ENCODE results near the gene PNKD. TPM values are rescaled to one million over a fixed set of nuclear protein-coding genes. Genes with fewer than 3 reads are reported as not detected.

Gene PNKD
- total RNA-seq, 1 experiment from 2014 or later: 25.5 TPM

DNA sequence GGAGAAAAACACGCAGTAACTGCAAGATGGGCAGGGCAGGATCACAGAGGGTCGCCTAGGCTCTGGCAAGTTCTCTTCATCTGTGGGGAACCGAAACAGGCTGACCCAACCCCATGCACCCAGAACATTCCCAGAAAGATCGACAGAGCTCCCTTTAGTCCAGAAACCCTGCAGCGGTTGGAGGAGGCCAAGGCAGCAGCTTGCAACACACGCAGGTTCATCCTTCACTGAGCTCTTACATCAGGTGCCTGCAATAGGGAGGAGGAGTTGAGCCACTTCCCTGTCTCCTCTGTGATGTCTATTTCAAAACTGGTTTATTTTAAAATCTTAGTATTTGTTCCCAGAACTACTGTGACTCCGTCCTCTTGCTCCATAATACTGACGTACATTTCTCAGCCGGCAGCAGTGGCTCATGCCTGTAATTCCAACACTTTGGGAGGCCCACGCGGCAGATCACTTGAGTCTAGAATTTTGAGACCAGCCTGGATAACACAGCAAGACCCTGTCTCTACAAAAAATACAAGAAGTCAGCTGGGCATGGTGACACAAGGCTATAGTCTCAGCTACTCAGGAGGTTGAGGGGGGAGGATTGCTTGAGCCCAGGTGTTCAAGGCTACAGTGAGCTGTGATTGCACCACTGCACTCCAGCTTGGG is 100.2 kb downstream of the PNKD start:
- DNase-seq (ENCODE audit: low read depth, low spot score): no peak
- in situ Hi-C loops (cut with HindIII; ENCODE audit: low pct_unique_long_range_greater_than_20kb, low sequenced_read_pairs): no loop called here

DNA sequence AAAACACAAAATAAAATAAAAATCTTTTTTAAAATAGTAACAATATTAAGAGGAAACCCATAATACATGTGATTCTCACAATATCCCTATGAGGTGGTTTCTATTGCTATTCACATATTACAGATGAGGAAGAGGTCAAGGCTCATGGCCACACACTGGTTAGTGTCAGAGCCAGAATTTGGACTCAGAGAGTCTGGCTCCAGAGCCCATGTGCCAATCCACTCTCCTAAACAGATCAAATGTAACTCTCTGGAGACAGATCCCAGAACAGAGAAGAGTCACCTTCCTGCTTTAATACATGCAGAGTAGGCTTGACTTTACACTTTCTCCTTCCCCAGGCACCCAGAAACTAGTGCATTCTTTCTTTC is 101.6 kb downstream of the PNKD start:
- no peak for DNase-seq (ENCODE audit: low read depth, low spot score)
- in situ Hi-C loops (cut with HindIII; ENCODE audit: low pct_unique_long_range_greater_than_20kb, low sequenced_read_pairs): no loop called here

DNA sequence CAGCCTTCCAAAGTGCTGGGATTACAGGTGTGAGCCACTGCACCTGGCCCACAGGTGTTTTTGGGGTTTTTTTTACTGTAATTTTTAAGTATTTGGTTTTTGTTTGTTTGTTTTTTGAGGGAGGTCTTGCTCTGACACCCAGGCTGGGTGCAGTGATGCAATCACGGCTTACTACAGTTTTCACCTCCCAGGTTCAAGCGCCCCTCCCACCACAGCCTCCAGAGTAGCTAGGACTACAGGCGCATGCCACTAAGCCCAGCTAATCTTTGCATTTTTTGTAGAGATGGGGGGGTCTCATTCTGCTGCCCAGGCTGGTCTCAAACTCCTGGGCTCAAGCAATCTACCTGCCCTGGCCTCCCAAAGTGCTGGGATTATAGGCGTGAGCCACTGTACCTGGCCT is 104.5 kb downstream of the PNKD start:
- no peak for DNase-seq (ENCODE audit: low read depth, low spot score)
- in situ Hi-C loops (cut with HindIII; ENCODE audit: low pct_unique_long_range_greater_than_20kb, low sequenced_read_pairs): no loop called here

DNA sequence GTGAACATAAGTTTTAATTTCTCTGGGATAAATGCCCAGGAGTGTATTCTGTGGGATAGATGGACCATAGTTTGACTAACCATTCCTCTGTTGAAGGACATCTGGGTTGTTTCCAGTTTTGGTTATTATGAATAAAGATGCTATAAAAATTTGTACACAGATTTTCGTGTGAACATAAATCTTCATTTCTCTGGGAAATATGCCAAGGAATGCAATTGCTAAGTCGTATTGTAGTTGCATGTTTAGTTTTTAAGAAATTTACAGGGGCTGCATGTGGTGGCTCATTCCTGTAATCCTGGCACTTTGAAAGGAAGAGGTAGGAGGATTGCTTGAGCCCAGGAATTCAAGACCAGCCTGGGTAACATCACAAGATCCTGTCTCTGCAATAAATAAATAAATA is 104.9 kb downstream of the PNKD start:
- no peak for DNase-seq (ENCODE audit: low read depth, low spot score)
- in situ Hi-C loops (cut with HindIII; ENCODE audit: low pct_unique_long_range_greater_than_20kb, low sequenced_read_pairs): no loop called here

DNA sequence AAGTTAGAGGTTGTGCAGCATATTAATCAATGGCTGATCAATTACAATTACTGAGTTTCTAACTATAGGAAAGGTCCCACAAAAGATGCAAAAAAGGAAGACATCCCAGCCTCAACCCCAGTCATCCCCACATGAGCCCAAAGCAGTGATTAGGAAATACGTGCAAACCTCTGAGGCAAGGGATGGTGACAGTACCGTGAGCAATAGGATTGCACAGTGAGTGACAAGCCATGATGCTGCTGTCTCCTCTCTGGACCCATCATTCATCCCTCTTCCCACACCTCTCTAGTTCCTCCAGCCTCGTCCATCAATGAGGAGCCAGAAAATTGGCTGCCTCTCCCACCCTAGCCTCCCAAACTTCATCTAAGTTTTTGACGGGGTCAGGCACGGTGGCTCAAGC is 107.7 kb downstream of the PNKD start:
- in situ Hi-C loops (cut with HindIII; ENCODE audit: low pct_unique_long_range_greater_than_20kb, low sequenced_read_pairs): no loop called here
- DNase-seq (ENCODE audit: low read depth, low spot score): no peak

DNA sequence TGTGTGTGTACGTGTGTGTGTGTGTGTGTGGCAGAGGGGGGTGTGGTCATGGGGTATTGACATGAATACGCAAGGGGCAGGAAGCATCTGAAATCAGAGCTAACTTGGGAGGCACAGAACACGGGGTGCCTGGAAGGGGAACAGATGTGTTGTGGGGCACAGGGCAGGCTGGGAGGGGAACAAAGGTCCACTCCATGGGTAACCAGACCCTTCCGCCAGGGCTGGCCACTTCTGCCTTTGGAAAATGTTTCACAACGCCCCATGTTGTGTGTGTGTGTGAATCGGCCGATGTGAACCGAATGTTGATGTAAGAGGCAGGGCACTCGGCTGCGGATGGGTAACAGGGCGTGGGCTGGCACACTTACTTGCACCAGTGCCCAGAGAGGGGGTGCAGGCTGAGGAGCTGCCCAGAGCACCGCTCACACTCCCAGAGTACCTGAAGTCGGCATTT is 111.6 kb downstream of the PNKD start, which contains the start of gene SLC11A1:
Gene SLC11A1, plus strand, starts transcription at position 358 of the 451 bp plus-strand sequence. CDS start 96 bp downstream, outside the sequence.
- in situ Hi-C loops (cut with HindIII; ENCODE audit: low pct_unique_long_range_greater_than_20kb, low sequenced_read_pairs): no loop called here

DNA sequence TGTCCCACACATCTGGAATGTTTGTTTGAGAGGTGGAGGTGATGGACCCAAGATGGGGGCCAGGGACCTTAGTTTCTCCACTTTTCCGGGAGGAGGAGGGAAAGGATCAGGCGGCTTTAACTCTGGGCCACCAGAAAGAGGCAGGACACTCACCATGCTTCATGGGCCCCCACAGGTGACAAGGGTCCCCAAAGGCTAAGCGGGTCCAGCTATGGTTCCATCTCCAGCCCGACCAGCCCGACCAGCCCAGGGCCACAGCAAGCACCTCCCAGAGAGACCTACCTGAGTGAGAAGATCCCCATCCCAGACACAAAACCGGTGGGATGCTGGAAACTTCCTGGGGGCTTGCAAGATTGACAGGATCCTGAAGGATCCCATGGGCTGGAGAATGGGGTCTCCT is 112.5 kb downstream of the PNKD start:
- DNase-seq (ENCODE audit: low read depth, low spot score): no peak
- in situ Hi-C loops (cut with HindIII; ENCODE audit: low pct_unique_long_range_greater_than_20kb, low sequenced_read_pairs): no loop called here

More for the DNA sequence above, 111.6 kb downstream of the PNKD start, which contains the start of gene SLC11A1:
- no peak for DNase-seq (ENCODE audit: low read depth, low spot score)

DNA sequence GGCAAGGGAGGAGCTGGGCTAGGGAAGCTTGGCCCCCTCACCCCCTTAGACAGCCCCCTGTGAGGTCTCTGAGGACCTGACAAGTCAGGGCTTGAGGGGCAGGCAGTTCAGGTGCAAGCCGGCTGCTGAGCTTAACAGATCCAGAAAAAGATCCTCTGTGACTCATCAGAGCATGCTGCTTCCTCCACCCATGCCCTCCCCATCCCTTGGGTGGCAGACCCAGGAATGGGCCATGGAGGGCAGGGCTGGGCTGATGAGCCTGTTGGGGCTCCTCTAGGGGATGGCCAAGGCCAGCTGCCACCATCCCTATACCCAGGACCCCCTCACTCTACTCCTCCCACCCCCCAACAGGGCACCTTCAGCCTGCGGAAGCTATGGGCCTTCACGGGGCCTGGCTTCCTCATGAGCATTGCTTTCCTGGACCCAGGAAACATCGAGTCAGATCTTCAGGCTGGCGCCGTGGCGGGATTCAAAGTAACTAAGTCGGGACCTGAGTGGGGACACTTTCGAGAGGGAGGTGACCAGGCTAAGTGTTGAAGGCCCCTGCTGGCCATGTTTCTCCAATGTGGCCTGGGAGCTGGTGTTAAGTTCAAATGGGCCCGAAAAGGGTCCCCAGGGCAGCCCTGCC is 113.7 kb downstream of the PNKD start:
- no peak for DNase-seq (ENCODE audit: low read depth, low spot score)

DNA sequence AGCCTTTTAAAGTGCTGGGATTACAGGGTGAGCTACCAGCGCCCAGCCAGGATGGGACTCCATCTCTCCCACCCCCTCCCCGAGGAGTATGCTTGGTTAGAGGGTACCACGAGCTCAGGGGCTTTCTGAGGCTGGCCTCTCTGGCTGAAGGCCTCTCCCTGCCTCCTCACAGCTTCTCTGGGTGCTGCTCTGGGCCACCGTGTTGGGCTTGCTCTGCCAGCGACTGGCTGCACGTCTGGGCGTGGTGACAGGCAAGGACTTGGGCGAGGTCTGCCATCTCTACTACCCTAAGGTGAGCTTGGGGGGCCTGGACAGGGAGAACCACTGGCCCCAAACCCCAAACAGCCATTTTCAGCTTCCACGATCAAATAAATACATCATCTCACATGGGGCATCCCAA is 114.7 kb downstream of the PNKD start:
- no peak for DNase-seq (ENCODE audit: low read depth, low spot score)
- in situ Hi-C loops (cut with HindIII; ENCODE audit: low pct_unique_long_range_greater_than_20kb, low sequenced_read_pairs): no loop called here

More for the DNA sequence above, 113.7 kb downstream of the PNKD start:
- in situ Hi-C loops (cut with HindIII; ENCODE audit: low pct_unique_long_range_greater_than_20kb, low sequenced_read_pairs): no loop called here

DNA sequence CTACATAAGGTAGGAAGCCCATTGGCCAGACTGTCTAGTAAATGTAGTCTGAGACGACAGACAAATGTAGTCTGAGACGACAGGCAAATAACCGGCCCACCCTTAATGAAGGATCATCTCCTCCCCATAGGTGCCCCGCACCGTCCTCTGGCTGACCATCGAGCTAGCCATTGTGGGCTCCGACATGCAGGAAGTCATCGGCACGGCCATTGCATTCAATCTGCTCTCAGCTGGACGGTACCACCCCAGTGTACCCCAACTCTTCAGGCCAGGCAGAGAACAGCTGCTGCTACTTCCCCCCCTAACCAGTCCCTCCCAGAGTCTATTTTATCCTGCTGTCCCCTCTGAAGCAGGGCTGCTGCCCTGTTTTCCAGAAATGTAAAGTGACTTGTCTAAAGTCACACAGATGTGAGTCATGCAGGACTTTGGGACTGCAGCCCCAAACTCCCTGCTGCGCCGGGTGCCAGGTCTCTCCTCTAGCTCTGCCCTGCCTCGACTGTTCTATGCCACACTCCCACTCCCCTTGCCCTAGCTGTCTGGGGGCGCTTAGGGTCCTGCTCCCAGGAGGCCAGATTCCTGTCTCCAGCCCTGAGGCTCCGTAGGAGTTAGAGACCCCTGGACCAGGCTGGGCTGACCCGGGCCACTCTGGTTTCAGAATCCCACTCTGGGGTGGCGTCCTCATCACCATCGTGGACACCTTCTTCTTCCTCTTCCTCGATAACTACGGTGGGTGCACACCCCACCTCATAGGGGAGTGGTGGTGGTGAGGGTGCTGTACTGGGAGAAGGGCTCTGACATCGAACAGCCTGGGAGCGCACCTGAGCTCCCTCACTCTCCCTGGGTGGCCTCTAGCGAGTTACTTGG is 116.4 kb downstream of the PNKD start:
- DNase-seq (ENCODE audit: low read depth, low spot score): no peak
- in situ Hi-C loops (cut with HindIII; ENCODE audit: low pct_unique_long_range_greater_than_20kb, low sequenced_read_pairs): no loop called here

DNA sequence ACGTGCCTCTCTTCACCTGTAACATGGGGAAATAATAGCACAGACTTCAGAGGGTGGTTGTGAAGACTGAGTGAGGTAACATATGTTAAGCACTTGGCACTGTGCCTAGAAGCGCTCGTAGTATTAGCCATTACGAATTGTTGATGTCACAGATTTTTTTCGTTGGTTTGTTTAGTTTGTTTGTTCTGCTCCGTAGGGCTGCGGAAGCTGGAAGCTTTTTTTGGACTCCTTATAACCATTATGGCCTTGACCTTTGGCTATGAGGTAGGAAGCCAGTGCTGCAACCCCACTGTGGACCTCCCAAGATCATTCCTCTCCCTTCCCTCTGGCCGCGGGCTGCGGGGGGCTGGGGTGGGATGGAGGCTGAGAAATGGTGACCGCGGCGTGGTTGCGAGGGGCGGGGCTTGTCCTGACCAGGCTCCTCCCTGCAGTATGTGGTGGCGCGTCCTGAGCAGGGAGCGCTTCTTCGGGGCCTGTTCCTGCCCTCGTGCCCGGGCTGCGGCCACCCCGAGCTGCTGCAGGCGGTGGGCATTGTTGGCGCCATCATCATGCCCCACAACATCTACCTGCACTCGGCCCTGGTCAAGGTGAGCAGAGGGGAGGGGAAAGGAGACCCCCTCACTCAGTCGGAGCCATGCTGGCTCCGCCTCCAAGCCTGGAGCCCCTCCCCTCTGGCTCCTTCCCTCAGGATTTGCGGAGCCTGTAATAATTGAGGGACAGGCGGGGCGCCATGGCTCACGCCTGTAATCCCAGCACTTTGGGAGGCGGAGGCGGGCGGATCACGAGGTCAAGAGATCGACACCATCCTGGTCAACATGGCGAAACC is 117.3 kb downstream of the PNKD start:
- peak; percentile 21 for DNase-seq (ENCODE audit: low read depth, low spot score)
- in situ Hi-C loops (cut with HindIII; ENCODE audit: low pct_unique_long_range_greater_than_20kb, low sequenced_read_pairs): no loop called here

DNA sequence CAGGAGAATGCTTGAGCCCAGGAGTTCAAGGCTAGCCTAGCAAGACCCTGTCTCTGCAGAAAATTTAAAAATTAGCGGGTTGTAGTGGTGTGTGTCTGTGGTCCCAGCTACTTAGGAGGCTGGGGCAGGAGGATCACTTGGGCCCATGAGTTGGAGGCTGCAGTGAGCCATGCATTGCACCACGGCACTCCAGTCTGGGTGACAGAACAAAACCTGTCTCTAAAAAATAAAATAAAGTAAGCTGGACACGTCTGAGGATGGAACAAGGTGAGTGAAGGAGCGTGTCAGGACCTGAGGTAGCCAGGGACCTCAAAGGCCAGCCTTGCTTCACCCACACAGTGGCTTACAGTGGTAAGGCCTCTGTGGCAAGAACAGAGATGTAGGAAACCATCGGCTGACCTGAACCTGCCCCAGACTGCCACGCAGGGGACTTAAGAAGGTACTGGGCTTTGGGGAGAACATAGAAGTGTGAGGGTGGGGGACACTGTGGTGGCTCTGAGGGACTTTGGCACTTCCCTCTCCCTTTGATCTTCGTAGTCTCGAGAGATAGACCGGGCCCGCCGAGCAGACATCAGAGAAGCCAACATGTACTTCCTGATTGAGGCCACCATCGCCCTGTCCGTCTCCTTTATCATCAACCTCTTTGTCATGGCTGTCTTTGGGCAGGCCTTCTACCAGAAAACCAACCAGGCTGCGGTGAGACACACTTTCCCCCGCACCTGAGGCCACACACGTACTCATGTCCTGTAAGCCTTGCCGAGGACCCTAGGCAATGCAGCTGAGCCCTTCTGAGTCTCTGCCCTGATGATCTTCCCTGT is 119.2 kb downstream of the PNKD start:
- DNase-seq (ENCODE audit: low read depth, low spot score): no peak
- in situ Hi-C loops (cut with HindIII; ENCODE audit: low pct_unique_long_range_greater_than_20kb, low sequenced_read_pairs): no loop called here

DNA sequence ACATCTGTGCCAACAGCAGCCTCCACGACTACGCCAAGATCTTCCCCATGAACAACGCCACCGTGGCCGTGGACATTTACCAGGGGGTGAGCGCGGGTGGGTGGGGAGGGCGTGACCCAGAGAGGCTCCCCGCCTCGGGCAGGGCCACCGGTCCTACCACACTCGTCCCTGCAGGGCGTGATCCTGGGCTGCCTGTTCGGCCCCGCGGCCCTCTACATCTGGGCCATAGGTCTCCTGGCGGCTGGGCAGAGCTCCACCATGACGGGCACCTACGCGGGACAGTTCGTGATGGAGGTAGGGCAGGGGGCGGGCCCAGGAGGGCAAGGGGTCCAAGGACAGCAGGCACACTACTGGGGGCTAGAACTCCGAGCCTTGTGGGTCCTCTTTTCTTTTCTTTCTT is 120.9 kb downstream of the PNKD start:
- in situ Hi-C loops (cut with HindIII; ENCODE audit: low pct_unique_long_range_greater_than_20kb, low sequenced_read_pairs): no loop called here
- DNase-seq (ENCODE audit: low read depth, low spot score): no peak

DNA sequence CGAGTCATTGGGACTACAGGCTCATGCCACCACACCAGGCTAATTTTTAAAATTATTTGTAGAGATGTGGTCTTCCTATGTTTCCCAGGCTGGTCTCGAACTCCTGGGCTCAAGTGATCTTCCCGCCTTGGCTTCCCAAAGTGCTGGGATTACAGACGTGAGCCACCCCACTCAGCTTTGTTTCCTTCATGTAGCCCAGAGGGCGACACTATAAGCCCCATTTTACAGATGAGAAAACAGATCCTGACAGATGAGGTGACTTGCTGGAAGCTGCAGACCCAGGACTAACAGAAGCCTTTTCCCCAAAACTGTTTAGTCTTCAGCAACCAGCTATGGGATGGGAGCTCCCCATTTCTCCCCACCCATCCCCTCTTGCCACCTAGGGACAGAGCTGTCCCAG is 122.1 kb downstream of the PNKD start:
- in situ Hi-C loops (cut with HindIII; ENCODE audit: low pct_unique_long_range_greater_than_20kb, low sequenced_read_pairs): no loop called here

DNA sequence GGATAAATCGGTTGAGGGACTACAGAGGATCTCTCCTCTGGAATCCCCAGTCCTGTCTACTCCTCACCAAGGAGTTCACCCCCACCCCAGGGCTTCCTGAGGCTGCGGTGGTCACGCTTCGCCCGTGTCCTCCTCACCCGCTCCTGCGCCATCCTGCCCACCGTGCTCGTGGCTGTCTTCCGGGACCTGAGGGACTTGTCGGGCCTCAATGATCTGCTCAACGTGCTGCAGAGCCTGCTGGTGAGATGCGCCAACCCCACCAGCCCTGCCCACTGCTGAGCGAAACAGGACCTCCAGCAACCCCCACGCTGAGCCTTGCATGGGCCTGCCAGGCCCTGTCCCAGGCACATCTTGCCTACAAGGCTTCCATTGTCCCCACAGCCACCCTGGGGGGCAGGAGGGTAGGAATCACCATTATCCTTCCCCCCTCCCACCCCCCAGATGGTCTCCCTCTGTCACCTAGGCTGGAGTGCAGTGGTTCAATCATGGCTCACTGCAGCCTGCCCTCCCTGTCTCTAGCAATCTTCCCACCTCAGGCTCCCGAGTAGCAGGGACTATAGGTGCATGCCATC is 122.7 kb downstream of the PNKD start:
- in situ Hi-C loops (cut with HindIII; ENCODE audit: low pct_unique_long_range_greater_than_20kb, low sequenced_read_pairs): no loop called here
- no peak for DNase-seq (ENCODE audit: low read depth, low spot score)

More for the DNA sequence above, 122.1 kb downstream of the PNKD start:
- DNase-seq (ENCODE audit: low read depth, low spot score): no peak

DNA sequence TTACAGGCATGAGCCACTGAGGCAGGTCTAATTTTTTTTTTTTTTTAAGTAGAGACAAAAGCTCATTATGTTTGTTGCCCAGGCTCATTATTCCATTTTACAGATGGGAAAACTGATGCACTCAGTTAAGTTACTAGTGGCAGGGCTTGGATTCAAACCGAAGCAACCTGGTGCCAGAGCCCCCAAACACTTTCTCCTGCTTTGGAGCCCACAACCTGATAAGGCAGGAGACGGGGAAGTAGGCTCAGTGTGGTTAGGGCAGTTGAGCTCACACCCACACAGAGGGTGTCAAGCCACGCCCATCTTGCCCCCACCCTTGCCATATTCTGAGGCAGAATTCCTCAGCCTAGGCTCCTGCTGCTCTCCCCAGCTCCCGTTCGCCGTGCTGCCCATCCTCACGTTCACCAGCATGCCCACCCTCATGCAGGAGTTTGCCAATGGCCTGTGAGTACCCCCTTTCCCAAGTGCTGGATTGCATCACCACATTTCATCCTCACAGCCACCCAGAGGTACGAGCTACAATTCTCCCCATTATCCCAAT is 123.5 kb downstream of the PNKD start:
- DNase-seq (ENCODE audit: low read depth, low spot score): no peak
- in situ Hi-C loops (cut with HindIII; ENCODE audit: low pct_unique_long_range_greater_than_20kb, low sequenced_read_pairs): no loop called here

Measured in SK-MEL-5 (cell line).